ENCODE data around the gene IL24.

IL24 gene

DNA sequence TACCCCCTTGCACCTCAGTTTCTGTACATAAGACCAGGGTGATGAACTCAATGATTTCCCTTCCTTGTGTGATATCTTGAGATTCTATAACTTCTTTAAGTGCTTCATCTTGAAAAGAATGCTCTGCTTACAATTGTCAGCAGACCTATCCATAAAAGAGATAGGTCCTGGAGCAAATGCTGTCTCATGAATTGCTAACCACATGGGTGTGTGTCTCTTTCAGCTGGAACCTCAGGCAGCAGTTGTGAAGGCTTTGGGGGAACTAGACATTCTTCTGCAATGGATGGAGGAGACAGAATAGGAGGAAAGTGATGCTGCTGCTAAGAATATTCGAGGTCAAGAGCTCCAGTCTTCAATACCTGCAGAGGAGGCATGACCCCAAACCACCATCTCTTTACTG, 29.0 kb upstream of the IL24 start:
- Histone ChIP-seq H3K4me3 (ENCODE audit: low read depth in 1 of 2, low read length in 1 of 2) (no peak overlapping the region), H3K27me3 (peaks cover 37% of the 10 kb centered on the region), H3K9me3 (no peaks in the 10 kb centered on the region), H3K36me3 (no peaks in the 10 kb centered on the region), H3K4me1 (ENCODE audit: control insufficient read depth in 1 of 2, insufficient read depth in 1 of 2, low read depth in 1 of 2, low read length in 1 of 2) (no peaks in the 10 kb centered on the region), H3K27ac (no peak overlapping the region)
- TF ChIP-seq, protein P1, sequence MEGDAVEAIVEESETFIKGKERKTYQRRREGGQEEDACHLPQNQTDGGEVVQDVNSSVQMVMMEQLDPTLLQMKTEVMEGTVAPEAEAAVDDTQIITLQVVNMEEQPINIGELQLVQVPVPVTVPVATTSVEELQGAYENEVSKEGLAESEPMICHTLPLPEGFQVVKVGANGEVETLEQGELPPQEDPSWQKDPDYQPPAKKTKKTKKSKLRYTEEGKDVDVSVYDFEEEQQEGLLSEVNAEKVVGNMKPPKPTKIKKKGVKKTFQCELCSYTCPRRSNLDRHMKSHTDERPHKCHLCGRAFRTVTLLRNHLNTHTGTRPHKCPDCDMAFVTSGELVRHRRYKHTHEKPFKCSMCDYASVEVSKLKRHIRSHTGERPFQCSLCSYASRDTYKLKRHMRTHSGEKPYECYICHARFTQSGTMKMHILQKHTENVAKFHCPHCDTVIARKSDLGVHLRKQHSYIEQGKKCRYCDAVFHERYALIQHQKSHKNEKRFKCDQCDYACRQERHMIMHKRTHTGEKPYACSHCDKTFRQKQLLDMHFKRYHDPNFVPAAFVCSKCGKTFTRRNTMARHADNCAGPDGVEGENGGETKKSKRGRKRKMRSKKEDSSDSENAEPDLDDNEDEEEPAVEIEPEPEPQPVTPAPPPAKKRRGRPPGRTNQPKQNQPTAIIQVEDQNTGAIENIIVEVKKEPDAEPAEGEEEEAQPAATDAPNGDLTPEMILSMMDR (IDR thresholded peaks at IDR 0.05): no peak

DNA sequence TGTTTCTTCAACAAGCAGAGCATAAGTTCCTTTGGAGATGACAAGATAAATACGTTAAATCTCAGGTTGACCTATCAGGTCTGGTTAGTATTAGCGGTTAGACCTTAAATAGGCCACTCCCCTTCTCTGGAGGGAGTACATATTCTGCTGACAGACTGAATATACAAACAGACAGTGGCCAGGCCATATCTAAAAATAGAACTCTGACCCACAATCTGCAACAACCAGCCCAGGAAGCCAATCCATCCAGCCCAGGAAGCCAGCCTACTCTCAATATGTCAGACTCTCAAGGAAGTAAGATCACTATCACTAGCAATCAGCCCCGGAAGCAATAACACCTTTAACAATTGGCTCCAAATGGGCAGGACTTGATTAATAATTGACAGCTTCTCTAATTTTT, 25.1 kb upstream of the IL24 start:
- Histone ChIP-seq H3K27ac (no peak overlapping the region), H3K9me3 (no peaks in the 10 kb centered on the region), H3K4me3 (ENCODE audit: low read depth in 1 of 2, low read length in 1 of 2) (no peak overlapping the region), H3K36me3 (no peaks in the 10 kb centered on the region), H3K4me1 (ENCODE audit: control insufficient read depth in 1 of 2, insufficient read depth in 1 of 2, low read depth in 1 of 2, low read length in 1 of 2) (no peaks in the 10 kb centered on the region), H3K27me3 (peaks cover 8% of the 10 kb centered on the region)
- TF ChIP-seq, protein P1 (IDR thresholded peaks at IDR 0.05): no peak

DNA sequence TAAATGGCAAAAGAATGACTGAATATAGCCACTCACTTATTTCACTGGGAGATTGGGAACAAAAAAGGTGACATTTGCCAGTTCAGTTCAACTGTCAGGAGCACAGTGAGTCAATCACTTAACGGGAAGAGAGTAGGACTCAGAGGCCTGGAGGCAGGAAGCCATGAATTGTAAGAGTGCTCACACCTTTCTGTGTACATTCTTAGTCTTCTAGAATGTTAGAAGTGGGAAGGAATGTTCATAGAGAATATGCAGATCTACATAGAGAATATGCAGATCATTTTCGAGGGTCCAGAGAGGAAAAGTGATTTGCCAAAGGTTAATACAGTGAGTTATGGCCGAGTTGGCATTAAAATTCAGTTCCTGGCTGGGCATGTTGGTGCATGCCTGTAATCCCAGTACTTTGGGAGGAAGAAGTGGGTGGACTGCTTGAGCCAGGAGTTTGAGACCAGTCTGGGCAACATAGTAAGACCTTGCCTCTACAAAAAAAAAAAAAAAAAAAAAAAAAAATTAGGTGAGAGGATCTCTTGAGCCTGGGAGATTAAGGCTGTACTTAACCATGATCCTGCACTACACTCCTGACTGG, 23.5 kb upstream of the IL24 start:
- no peaks in the 10 kb centered on the region for H3K27me3 ChIP-seq
- TF ChIP-seq, protein P1 (IDR thresholded peaks at IDR 0.05): no peak
- H3K36me3 ChIP-seq: no peaks in the 10 kb centered on the region
- H3K4me3 ChIP-seq (ENCODE audit: low read depth in 1 of 2, low read length in 1 of 2): no peak overlapping the region
- H3K9me3 ChIP-seq: no peaks in the 10 kb centered on the region
- H3K27ac ChIP-seq: no peak overlapping the region
- no peaks in the 10 kb centered on the region for H3K4me1 ChIP-seq (ENCODE audit: control insufficient read depth in 1 of 2, insufficient read depth in 1 of 2, low read depth in 1 of 2, low read length in 1 of 2)

DNA sequence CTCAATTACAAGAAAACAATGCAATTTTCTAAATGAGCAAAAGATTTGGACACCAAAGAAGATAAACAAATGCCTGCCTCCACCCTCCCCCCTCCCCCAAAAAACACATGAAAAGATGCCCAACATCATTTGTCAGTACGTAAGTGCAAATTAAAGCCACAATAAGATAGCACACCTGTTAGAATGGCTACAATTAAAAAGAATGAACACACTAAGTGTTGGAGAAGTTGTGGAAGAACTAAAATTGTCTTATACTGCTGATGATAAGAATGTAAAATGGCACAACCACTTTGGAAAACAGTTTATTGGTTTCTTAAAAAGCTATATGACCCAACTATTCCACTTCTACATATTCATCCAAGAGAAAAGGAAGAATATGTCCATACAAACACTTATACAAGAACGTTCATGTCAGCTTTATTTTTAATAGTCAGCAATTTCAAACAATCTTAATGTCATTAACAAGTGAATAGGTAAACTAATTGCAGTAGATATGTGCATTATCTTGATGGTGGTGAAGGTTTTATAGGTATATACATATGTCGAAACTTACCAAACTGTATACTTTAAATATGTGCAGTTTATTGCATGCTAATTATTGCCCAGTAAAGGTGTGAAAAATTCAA, 21.4 kb upstream of the IL24 start:
- no peaks in the 10 kb centered on the region for H3K36me3 ChIP-seq
- H3K4me3 ChIP-seq (ENCODE audit: low read depth in 1 of 2, low read length in 1 of 2): no peak overlapping the region
- H3K4me1 ChIP-seq (ENCODE audit: control insufficient read depth in 1 of 2, insufficient read depth in 1 of 2, low read depth in 1 of 2, low read length in 1 of 2): no peaks in the 10 kb centered on the region
- H3K27ac ChIP-seq: no peak overlapping the region
- H3K27me3 ChIP-seq: no peaks in the 10 kb centered on the region
- no peaks in the 10 kb centered on the region for H3K9me3 ChIP-seq
- TF ChIP-seq, protein P1 (IDR thresholded peaks at IDR 0.05): no peak

- H3K9me3 ChIP-seq: no peaks in the 10 kb centered on the region
- no peak overlapping the region for H3K27ac ChIP-seq
- no peaks in the 10 kb centered on the region for H3K4me1 ChIP-seq (ENCODE audit: control insufficient read depth in 1 of 2, insufficient read depth in 1 of 2, low read depth in 1 of 2, low read length in 1 of 2)
- H3K4me3 ChIP-seq (ENCODE audit: low read depth in 1 of 2, low read length in 1 of 2): no peak overlapping the region
- H3K27me3 ChIP-seq: no peaks in the 10 kb centered on the region
- H3K36me3 ChIP-seq: no peaks in the 10 kb centered on the region
- TF ChIP-seq, protein P1 (IDR thresholded peaks at IDR 0.05): no peak
Observed at GRCh38 chr1:206878456-206878855, 18.8 kb upstream of the IL24 start.
